H9 (cell line): ENCODE results near the gene FAM171A1. TPM values are rescaled to one million over a fixed set of nuclear protein-coding genes. Genes with fewer than 3 reads are reported as not detected.

ENCODE experiments used
- DNase-seq: peaks from one replicate; pipeline ENCODE4 v3.0.0-alpha.2; 2017
- H2AFZ ChIP-seq: one replicate; pipeline ENCODE4 v1.6.1; 2013; ENCODE audit warnings: mild to moderate bottlenecking, low read length, control low read depth, moderate library complexity
- H2AK5ac ChIP-seq: 2 replicates; pipeline ENCODE4 v1.6.1; 2013; ENCODE audit warnings: low read length, control low read depth, mixed read lengths; ENCODE audit not compliant: insufficient read length
- H2BK120ac ChIP-seq: one replicate; pipeline ENCODE4 v1.6.1; 2013; ENCODE audit warnings: low read depth, mild to moderate bottlenecking, low read length, control low read depth, inconsistent platforms; ENCODE audit not compliant: poor library complexity, severe bottlenecking
- H2BK12ac ChIP-seq: 2 replicates; pipeline ENCODE4 v1.6.1; 2013; ENCODE audit warnings: low read length, control low read depth, mixed read lengths, low read depth; ENCODE audit not compliant: insufficient read length
- H2BK15ac ChIP-seq: 2 replicates; pipeline ENCODE4 v1.6.1; 2013; ENCODE audit warnings: low read depth, low read length, control low read depth
- H2BK20ac ChIP-seq: one replicate; pipeline ENCODE4 v1.6.1; 2013; ENCODE audit warnings: low read depth, mild to moderate bottlenecking, low read length, control low read depth, inconsistent platforms; ENCODE audit not compliant: poor library complexity, severe bottlenecking
- H2BK5ac ChIP-seq: 2 replicates; pipeline ENCODE4 v1.6.1; 2013; ENCODE audit warnings: low read length, control low read depth, mixed read lengths; ENCODE audit not compliant: insufficient read length
- H3K14ac ChIP-seq: 2 replicates; pipeline ENCODE4 v1.6.1; 2013; ENCODE audit warnings: low read length, control low read depth; ENCODE audit not compliant: insufficient read depth
- H3K18ac ChIP-seq: 2 replicates; pipeline ENCODE4 v1.6.1; 2013; ENCODE audit warnings: low read depth, mild to moderate bottlenecking, mixed read lengths, low read length, control low read depth; ENCODE audit not compliant: insufficient read length
- H3K23ac ChIP-seq: 2 replicates; pipeline ENCODE4 v1.6.1; 2013; ENCODE audit warnings: low read length, control low read depth, mixed read lengths, low read depth; ENCODE audit not compliant: insufficient read length
- H3K23me2 ChIP-seq: 2 replicates; pipeline ENCODE4 v1.6.1; 2013; ENCODE audit warnings: low read depth, mild to moderate bottlenecking, mixed read lengths, low read length, control low read depth; ENCODE audit not compliant: insufficient read length, poor library complexity, severe bottlenecking
- H3K27ac ChIP-seq: 2 replicates; pipeline ENCODE4 v1.5.1; 2013; ENCODE audit warnings: low read length, control low read depth, mixed read lengths, low read depth; ENCODE audit not compliant: insufficient read length
- H3K27me3 ChIP-seq: 2 replicates; pipeline ENCODE4 v1.6.1; 2013; ENCODE audit warnings: low read length, control low read depth, inconsistent platforms; ENCODE audit not compliant: insufficient read depth
- H3K4ac ChIP-seq: 2 replicates; pipeline ENCODE4 v1.6.1; 2013; ENCODE audit warnings: low read depth, mild to moderate bottlenecking, control low read depth, inconsistent platforms, low read length, moderate library complexity
- H3K4me1 ChIP-seq: 2 replicates; pipeline ENCODE4 v1.6.1; 2013; ENCODE audit warnings: low read length, control low read depth, inconsistent platforms; ENCODE audit not compliant: insufficient read depth
- H3K4me2 ChIP-seq: 2 replicates; pipeline ENCODE4 v1.6.1; 2013; ENCODE audit warnings: low read length, control low read depth, mixed read lengths; ENCODE audit not compliant: insufficient read length, insufficient read depth
- H3K56ac ChIP-seq: 2 replicates; pipeline ENCODE4 v1.6.1; 2013; ENCODE audit warnings: low read depth, mild to moderate bottlenecking, mixed read lengths, low read length, control low read depth; ENCODE audit not compliant: insufficient read length
- H3K79me1 ChIP-seq: 2 replicates; pipeline ENCODE4 v1.6.1; 2013; ENCODE audit warnings: low read depth, mild to moderate bottlenecking, moderate library complexity, low read length, control low read depth, inconsistent platforms; ENCODE audit not compliant: insufficient read depth, poor library complexity, severe bottlenecking
- H3K79me2 ChIP-seq: 2 replicates; pipeline ENCODE4 v1.6.1; 2013; ENCODE audit warnings: low read length, control low read depth, inconsistent platforms; ENCODE audit not compliant: insufficient read depth
- H3K9ac ChIP-seq: 2 replicates; pipeline ENCODE4 v1.6.1; 2013; ENCODE audit warnings: low read length, control low read depth, mixed read lengths; ENCODE audit not compliant: insufficient read length; ENCODE audit errors: extremely low read depth
- H3K9me3 ChIP-seq: one replicate; pipeline ENCODE4 v1.6.1; 2013; ENCODE audit warnings: low read depth, low read length, inconsistent platforms; ENCODE audit not compliant: control insufficient read depth
- H3T11ph ChIP-seq: one replicate; pipeline ENCODE4 v1.6.1; 2013; ENCODE audit warnings: mild to moderate bottlenecking, low read length, control low read depth, inconsistent platforms
- H4K20me1 ChIP-seq: one replicate; pipeline ENCODE4 v1.6.1; 2013; ENCODE audit not compliant: control insufficient read depth, insufficient read length, insufficient read depth
- H4K5ac ChIP-seq: 2 replicates; pipeline ENCODE4 v1.6.1; 2013; ENCODE audit warnings: low read depth, mild to moderate bottlenecking, mixed read lengths, low read length, control low read depth; ENCODE audit not compliant: insufficient read length
- H4K8ac ChIP-seq: replicated peaks from 2 replicates; pipeline ENCODE4 v1.6.1; 2013; ENCODE audit warnings: low read length, control low read depth, mixed read lengths, low read depth; ENCODE audit not compliant: insufficient read length
- H4K91ac ChIP-seq: 2 replicates; pipeline ENCODE4 v1.6.1; 2013; ENCODE audit warnings: low read depth, mild to moderate bottlenecking, moderate library complexity, mixed read lengths, low read length, control low read depth; ENCODE audit not compliant: insufficient read length
- H3K27ac Mint-ChIP-seq, 3 experiments: 2 replicates in 2 of 3; 3 replicates in 1 of 3; pipeline ENCODE4 v1.8.0; 2020 to 2021; ENCODE audit warnings: mixed read lengths in 3 of 3, mild to moderate bottlenecking in 1 of 3, moderate library complexity in 1 of 3
- H3K27me3 Mint-ChIP-seq: 2 replicates; pipeline ENCODE4 v1.8.0; 2021; ENCODE audit warnings: low read depth, mild to moderate bottlenecking, moderate library complexity, mixed read lengths
- H3K36me3 Mint-ChIP-seq, 3 experiments: 2 replicates in 2 of 3; 3 replicates in 1 of 3; pipeline ENCODE4 v1.8.0; 2020 to 2021; ENCODE audit warnings: low read depth in 3 of 3, mixed read lengths in 3 of 3; ENCODE audit not compliant: insufficient read depth in 1 of 3
- H3K4me1 Mint-ChIP-seq, 2 experiments: 2 replicates each; pipeline ENCODE4 v1.8.0; 2020; ENCODE audit warnings: mixed read lengths in 2 of 2
- H3K4me3 Mint-ChIP-seq, 2 experiments: 2 replicates in 1 of 2; 3 replicates in 1 of 2; pipeline ENCODE4 v1.8.0; 2020 to 2021; ENCODE audit warnings: mild to moderate bottlenecking in 2 of 2, mixed read lengths in 2 of 2, moderate library complexity in 1 of 2
- H3K9me3 Mint-ChIP-seq, 2 experiments: 2 replicates in 1 of 2; 3 replicates in 1 of 2; pipeline ENCODE4 v1.8.0; 2020; ENCODE audit warnings: mild to moderate bottlenecking in 2 of 2, mixed read lengths in 2 of 2, moderate library complexity in 1 of 2
- CTCF ChIP-seq: fragments of 200-600 bp; sonication (generic); conservative IDR thresholded peaks from 3 replicates; pipeline ENCODE4 v1.8.0; 2021; ENCODE audit warnings: antibody characterized with exemption, mild to moderate bottlenecking
- WGBS: extraction: QIAGEN DNeasy Blood & Tissue Kit; methylation state at CpG from one replicate; pipeline ENCODE4 v1.1.7; 2013; ENCODE audit warnings: missing lambda C conversion rate, low lambda C conversion rate, mixed read lengths; ENCODE audit not compliant: insufficient read length; ENCODE audit errors: extremely low coverage; 5-methylcytosine and 5-hydroxymethylcytosine counted together
- total RNA-seq: library from RNA; stranded (reverse); gene quantifications from 2 replicates; pipeline ENCODE4 v1.2.1, GENCODE V29; 2021

Gene FAM171A1
- total RNA-seq, 1 experiment from 2014 or later: 37.4 TPM

- Mint-ChIP-seq H3K27me3 (no peaks in the 10 kb centered on the region), H3K4me3 (no peak overlapping the region), H3K27ac (no peak overlapping the region; a peak in 1 of 7 replicates), H3K36me3 (no peaks in the 10 kb centered on the region; a peak in 3 of 7 replicates), H3K4me1 (peaks cover 23 to 28% of the 10 kb centered on the region in 2 experiments), H3K9me3 (no peaks in the 10 kb centered on the region)
- no peak for TF ChIP-seq CTCF
- no peak overlapping the region for H3T11ph ChIP-seq
- H3K14ac ChIP-seq: no peak overlapping the region
- no peaks in the 10 kb centered on the region for H3K27me3 ChIP-seq
- no peak overlapping the region for H2BK15ac ChIP-seq
- no peak overlapping the region for H2BK20ac ChIP-seq
- H3K79me2 ChIP-seq: no peaks in the 10 kb centered on the region
- no peak overlapping the region for H3K4ac ChIP-seq
- H4K8ac ChIP-seq: no peak overlapping the region
- no peak overlapping the region for H2AFZ ChIP-seq
- no peak overlapping the region for H2AK5ac ChIP-seq
- no peak overlapping the region for H3K4me2 ChIP-seq
- H3K79me1 ChIP-seq: no peaks in the 10 kb centered on the region
- no peaks in the 10 kb centered on the region for H3K9me3 ChIP-seq
- no CpG with 5 or more reads among the region's 3 CpGs for WGBS
- H3K4me1 ChIP-seq: 0 out of 2 replicates have a peak, but pooled peaks cover 4% of the 10 kb centered on the region
- no peak overlapping the region for H4K91ac ChIP-seq
- H2BK5ac ChIP-seq: no peak overlapping the region
- no peak overlapping the region for H2BK12ac ChIP-seq
- no peak overlapping the region for H3K23ac ChIP-seq
- H3K56ac ChIP-seq: no peak overlapping the region
- no peak overlapping the region for H2BK120ac ChIP-seq
- H3K9ac ChIP-seq: no peak overlapping the region
- H3K18ac ChIP-seq: no peak overlapping the region
- H3K23me2 ChIP-seq: no peaks in the 10 kb centered on the region
- no peaks in the 10 kb centered on the region for H4K20me1 ChIP-seq
- DNase-seq: no peak
- no peak overlapping the region for H3K27ac ChIP-seq
- no peak overlapping the region for H4K5ac ChIP-seq
Observed at GRCh38 chr10:15320522-15321203, 50.4 kb downstream of the FAM171A1 start.
